ENCODE data around the gene PPIL6.

Gene PPIL6

GRCh38 chr6:109421184-109421583 is 19.2 kb downstream of the PPIL6 start:
- TF ChIP-seq CTCF (IDR thresholded peaks at IDR 0.05; ENCODE audit: control extremely low read depth, extremely low read depth, low read depth, missing control alignments): no peak
- POLR2A ChIA-PET: no interaction called here
- DNase-seq (ENCODE audit: extremely low spot score): no peak
- CTCF ChIA-PET: interaction anchor here (1.3 kb wide), 1 partner anchor 9 kb away, joined by 5 read pairs; no protein-coding TSS in a partner anchor

GRCh38 chr6:109420751-109421150 is 19.7 kb downstream of the PPIL6 start:
- DNase-seq (ENCODE audit: extremely low spot score): no peak
- TF ChIP-seq CTCF (IDR thresholded peaks at IDR 0.05; ENCODE audit: control extremely low read depth, extremely low read depth, low read depth, missing control alignments): no peak
- ChIA-PET CTCF (interaction anchor here (0.9 kb wide), 1 partner anchor 14 kb away, joined by 3 read pairs; no protein-coding TSS in a partner anchor), POLR2A (no interaction called here)

GRCh38 chr6:109417646-109418045 is 22.8 kb downstream of the PPIL6 start:
- ChIA-PET POLR2A (no interaction called here), CTCF (interaction anchor here (1.6 kb wide), 1 partner anchor 20 kb away, joined by 3 read pairs; no protein-coding TSS in a partner anchor)
- DNase-seq (ENCODE audit: extremely low spot score): no peak
- no peak for TF ChIP-seq CTCF (IDR thresholded peaks at IDR 0.05; ENCODE audit: control extremely low read depth, extremely low read depth, low read depth, missing control alignments)

GRCh38 chr6:109411034-109411433 is 29.4 kb downstream of the PPIL6 start:
- ChIA-PET CTCF (interaction anchor here (1.3 to 2.2 kb wide), 3 partner anchors 7 to 223 kb away, joined by 5 to 10 read pairs (median 5); no protein-coding TSS in a partner anchor), POLR2A (no interaction called here)
- TF ChIP-seq CTCF (IDR thresholded peaks at IDR 0.05; ENCODE audit: control extremely low read depth, extremely low read depth, low read depth, missing control alignments): no peak

GRCh38 chr6:109406196-109406595 is 34.2 kb downstream of the PPIL6 start:
- TF ChIP-seq CTCF (IDR thresholded peaks at IDR 0.05; ENCODE audit: control extremely low read depth, extremely low read depth, low read depth, missing control alignments): no peak
- POLR2A ChIA-PET: no interaction called here
- no peak for DNase-seq (ENCODE audit: extremely low spot score)
- CTCF ChIA-PET: interaction anchor here (3.6 kb wide), 1 partner anchor 21 kb away, joined by 11 read pairs; no protein-coding TSS in a partner anchor

More at GRCh38 chr6:109411034-109411433, 29.4 kb downstream of the PPIL6 start:
- DNase-seq (ENCODE audit: extremely low spot score): no peak

GRCh38 chr6:109397020-109397419 is 43.4 kb downstream of the PPIL6 start:
- ChIA-PET POLR2A (no interaction called here), CTCF (interaction anchor here (1.0 to 4.4 kb wide), 4 partner anchors 8 to 34 kb away, joined by 3 to 41 read pairs (median 5); partner anchors contain the start of gene CD164)
- TF ChIP-seq CTCF (IDR thresholded peaks at IDR 0.05; ENCODE audit: control extremely low read depth, extremely low read depth, low read depth, missing control alignments): no peak
- DNase-seq (ENCODE audit: extremely low spot score): no peak

Measured in GM10248 (cell line).